ENCODE results near the gene SLC25A22. TPM values are rescaled to one million over a fixed set of nuclear protein-coding genes. Genes with fewer than 3 reads are reported as not detected.
A peak's percentile ranks its signal among the peaks of the same experiment; 100 is the strongest.

The SLC25A22 gene
- total and polyA plus RNA-seq, 8 donors, result 12.5 to 29.4 (median 17.0) TPM

GRCh38 chr11:812390-812789 lies 14.3 kb upstream of the SLC25A22 start:
- TF ChIP-seq CTCF (IDR thresholded peaks at IDR 0.05), result no peak
- H3K27ac ChIP-seq, result no peak overlapping the region
- DNase-seq (no peak), ATAC-seq (no peak)
- H3K27me3 ChIP-seq, result no peaks in the 10 kb centered on the region
- no peak overlapping the region for H3K4me3 ChIP-seq
- H3K36me3 ChIP-seq, result peaks cover 3 to 47% of the 10 kb centered on the region in 2 donors
- no peaks in the 10 kb centered on the region for H3K9me3 ChIP-seq
- intact Hi-C loops (cut with DNase I), result no loop called here
- H3K4me1 ChIP-seq, result peaks cover 16 to 42% of the 10 kb centered on the region in 2 donors

GRCh38 chr11:811446-812245 lies 13.6 kb upstream of the SLC25A22 start:
- H3K4me1 ChIP-seq, result peaks cover 16 to 43% of the 10 kb centered on the region in 2 donors
- intact Hi-C loops (cut with DNase I), result no loop called here
- peaks cover 3 to 47% of the 10 kb centered on the region in 2 donors for H3K36me3 ChIP-seq
- DNase-seq (no peak), ATAC-seq (no peak)
- H3K4me3 ChIP-seq, result peak overlapping the region in 1 of 2 donors; percentile 97
- no peak overlapping the region for H3K27ac ChIP-seq
- H3K27me3 ChIP-seq, result no peaks in the 10 kb centered on the region
- TF ChIP-seq CTCF (IDR thresholded peaks at IDR 0.05), result no peak
- H3K9me3 ChIP-seq, result no peaks in the 10 kb centered on the region

GRCh38 chr11:810040-810567 lies 12.0 kb upstream of the SLC25A22 start:
- Histone ChIP-seq H3K27ac (peak overlapping the region; percentile 94 to 97), H3K4me1 (peaks cover 19 to 57% of the 10 kb centered on the region in 2 donors), H3K27me3 (no peaks in the 10 kb centered on the region), H3K36me3 (peaks cover 3 to 40% of the 10 kb centered on the region in 2 donors), H3K9me3 (no peaks in the 10 kb centered on the region), H3K4me3 (peak overlapping the region; percentile 97 to 100)
- TF ChIP-seq CTCF (IDR thresholded peaks at IDR 0.05), result peak in 1 of 2 donors; percentile 9
- DNase-seq, result no peak
- intact Hi-C loops (cut with DNase I), result no loop called here
- no peak for ATAC-seq

- ATAC-seq (peak; percentile 91), DNase-seq (peak; percentile 98 to 100 (median 99))
- TF ChIP-seq CTCF (IDR thresholded peaks at IDR 0.05), result peak in 1 of 2 donors; percentile 10
- peaks cover 22 to 63% of the 10 kb centered on the region in 2 donors for H3K4me1 ChIP-seq
- no peaks in the 10 kb centered on the region for H3K9me3 ChIP-seq
- intact Hi-C loops (cut with DNase I), result no loop called here
- peaks cover 3 to 33% of the 10 kb centered on the region in 2 donors for H3K36me3 ChIP-seq
- peak within 1 kb of the TSS; percentile 94 to 97 for H3K27ac ChIP-seq
- H3K4me3 ChIP-seq, result peak within 1 kb of the TSS; percentile 97 to 100
- no peaks in the 10 kb centered on the region for H3K27me3 ChIP-seq
Observed at GRCh38 chr11:809287-810039, 11.4 kb upstream of the SLC25A22 start, which contains the start of gene RPLP2. TSS of gene RPLP2 (plus strand) at chr11:809967. CDS start at chr11:810235, 268 bp downstream.
